ENCODE measurements around the gene PRKD2. TPM values are rescaled to one million over a fixed set of nuclear protein-coding genes. Genes with fewer than 3 reads are reported as not detected.
A peak's percentile ranks its signal among the peaks of the same experiment; 100 is the strongest.

Gene PRKD2
- total RNA-seq, 1 donor from 2014 or later: 14.9 TPM

- Mint-ChIP-seq H3K27me3 (ENCODE audit: insufficient read depth, low read depth) (peaks cover 6% of the 10 kb centered on the region), H3K36me3 (peaks cover 31% of the 10 kb centered on the region), H3K4me1 (peaks cover 19% of the 10 kb centered on the region), H3K9me3 (no peaks in the 10 kb centered on the region), H3K27ac (peak overlapping the region; percentile 42), H3K4me3 (no peak overlapping the region)
- Histone ChIP-seq H3K4me3 (no peak overlapping the region), H3K27me3 (no peaks in the 10 kb centered on the region), H3K4me1 (no peaks in the 10 kb centered on the region), H3K9me3 (ENCODE audit: low read depth) (no peaks in the 10 kb centered on the region), H4K20me1 (ENCODE audit: low read depth) (peaks cover 81% of the 10 kb centered on the region), H2AFZ (replicated peaks) (no peak overlapping the region), H3K9ac (no peak overlapping the region), H3K36me3 (peaks cover 4% of the 10 kb centered on the region), H3F3A (ENCODE audit: low read depth) (no peaks in the 10 kb centered on the region), H3K27ac (no peak overlapping the region), H3K79me2 (ENCODE audit: low read depth) (peaks cover 39% of the 10 kb centered on the region), H3K4me2 (no peak overlapping the region)
- TF ChIP-seq EZH2 (IDR thresholded peaks at IDR 0.05): no peak
- no peak for TF ChIP-seq EZH2phosphoT487 (IDR thresholded peaks at IDR 0.05)
- no peak for TF ChIP-seq CTCF (IDR thresholded peaks at IDR 0.05)
- no peak for DNase-seq (ENCODE audit: low spot score)
Measured at GRCh38 chr19:46730595-46730994, 13.7 kb upstream of the PRKD2 start.

DNA sequence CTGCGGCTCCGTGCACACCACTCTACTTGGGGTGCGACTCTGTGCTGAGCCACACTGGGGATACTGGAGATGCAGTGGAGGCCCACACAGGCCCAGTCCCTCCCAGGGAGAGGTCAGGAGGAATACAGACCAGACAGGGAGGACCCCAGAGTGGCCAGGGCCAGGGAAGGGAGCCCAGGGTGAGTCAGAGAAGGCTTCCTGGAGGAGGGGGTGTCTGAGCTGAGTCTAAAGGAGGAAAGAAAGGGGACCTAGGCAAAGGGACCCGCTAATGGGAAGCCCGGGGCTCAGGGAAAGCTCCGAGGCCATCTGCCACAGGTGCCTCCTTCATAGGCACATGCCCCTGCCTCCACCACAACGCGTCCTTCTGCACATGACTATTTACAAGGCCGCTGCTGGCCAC lies 13.3 kb upstream of the PRKD2 start:
- Histone ChIP-seq H4K20me1 (ENCODE audit: low read depth) (peaks cover 79% of the 10 kb centered on the region), H3K79me2 (ENCODE audit: low read depth) (peaks cover 34% of the 10 kb centered on the region), H2AFZ (replicated peaks) (no peak overlapping the region), H3F3A (ENCODE audit: low read depth) (no peaks in the 10 kb centered on the region), H3K4me2 (no peak overlapping the region), H3K4me3 (no peak overlapping the region), H3K27ac (no peak overlapping the region), H3K9ac (no peak overlapping the region), H3K4me1 (no peaks in the 10 kb centered on the region), H3K27me3 (no peaks in the 10 kb centered on the region), H3K36me3 (peaks cover 4% of the 10 kb centered on the region), H3K9me3 (ENCODE audit: low read depth) (no peaks in the 10 kb centered on the region)
- Mint-ChIP-seq H3K4me1 (peaks cover 19% of the 10 kb centered on the region), H3K27me3 (ENCODE audit: insufficient read depth, low read depth) (peaks cover 6% of the 10 kb centered on the region), H3K27ac (no peak overlapping the region), H3K36me3 (peaks cover 31% of the 10 kb centered on the region), H3K4me3 (no peak overlapping the region), H3K9me3 (no peaks in the 10 kb centered on the region)
- no peak for DNase-seq (ENCODE audit: low spot score)
- TF ChIP-seq CTCF (IDR thresholded peaks at IDR 0.05) (no peak), EZH2 (IDR thresholded peaks at IDR 0.05) (no peak), EZH2phosphoT487 (IDR thresholded peaks at IDR 0.05) (no peak)

- Histone ChIP-seq H2AFZ (replicated peaks) (no peak overlapping the region), H3K79me2 (ENCODE audit: low read depth) (peaks cover 30% of the 10 kb centered on the region), H3K4me2 (no peak overlapping the region), H3K4me3 (no peak overlapping the region), H3F3A (ENCODE audit: low read depth) (no peaks in the 10 kb centered on the region), H4K20me1 (ENCODE audit: low read depth) (peaks cover 79% of the 10 kb centered on the region), H3K36me3 (peaks cover 4% of the 10 kb centered on the region), H3K27ac (no peak overlapping the region), H3K9me3 (ENCODE audit: low read depth) (no peaks in the 10 kb centered on the region), H3K4me1 (no peaks in the 10 kb centered on the region), H3K9ac (no peak overlapping the region), H3K27me3 (no peaks in the 10 kb centered on the region)
- Mint-ChIP-seq H3K4me3 (no peak overlapping the region), H3K27ac (no peak overlapping the region), H3K36me3 (peaks cover 31% of the 10 kb centered on the region), H3K9me3 (no peaks in the 10 kb centered on the region), H3K4me1 (peaks cover 19% of the 10 kb centered on the region), H3K27me3 (ENCODE audit: insufficient read depth, low read depth) (peaks cover 6% of the 10 kb centered on the region)
- TF ChIP-seq EZH2phosphoT487 (IDR thresholded peaks at IDR 0.05) (no peak), CTCF (IDR thresholded peaks at IDR 0.05) (no peak), EZH2 (IDR thresholded peaks at IDR 0.05) (no peak)
- DNase-seq (ENCODE audit: low spot score): no peak
Measured at GRCh38 chr19:46729696-46730095, 12.8 kb upstream of the PRKD2 start.
